Caco-2 (cell line): ENCODE measurements around the gene PFDN4. TPM values are rescaled to one million over a fixed set of nuclear protein-coding genes. Genes with fewer than 3 reads are reported as not detected.

ENCODE experiments used
- BruUV-seq: library from RNA; stranded (reverse); fragments of 400-500 nt; replicated peaks from 2 replicates; lab custom pipeline; 2021; lab: Mats Ljungman, UMichigan
- CTCF ChIA-PET: fragments of 300-600 bp; sonication (Branson Sonifier 250); formaldehyde crosslinking; loops from one replicate; lab custom pipeline; 2022; ENCODE audit warnings: antibody characterized with exemption; lab: Charles Lee
- POLR2A ChIA-PET: fragments of 300-600 bp; sonication (Branson Sonifier 250); formaldehyde crosslinking; loops from one replicate; lab custom pipeline; 2022; ENCODE audit warnings: antibody characterized with exemption; lab: Charles Lee
- DNase-seq, 2 experiments: peaks; one replicate each; pipeline versions ENCODE4 v3.0.0 to v3.0.0-alpha.2; 2020 to 2022
- H3K27me3 ChIP-seq: replicated peaks from 2 replicates; pipeline ENCODE4 v1.6.0; 2011; ENCODE audit warnings: low read length; ENCODE audit not compliant: control insufficient read depth, insufficient read depth
- H3K36me3 ChIP-seq: 2 replicates; pipeline ENCODE4 v1.5.1; 2011; ENCODE audit warnings: low read length; ENCODE audit not compliant: control insufficient read depth, insufficient read depth
- H3K4me1 ChIP-seq: fragments of 250-450 bp; sonication (Bioruptor Pico); 2 replicates; pipeline ENCODE4 v1.5.1; 2020; ENCODE audit warnings: mild to moderate bottlenecking
- H3K4me3 ChIP-seq: 2 replicates; pipeline ENCODE4 v1.5.1; 2011; ENCODE audit warnings: low read depth, mild to moderate bottlenecking, control low read depth, low read length
- H3K9me3 ChIP-seq: fragments of 250-450 bp; sonication (Bioruptor Pico); 2 replicates; pipeline ENCODE4 v1.5.1; 2020; ENCODE audit warnings: mild to moderate bottlenecking, moderate library complexity
- H3K27ac Mint-ChIP-seq: one replicate; pipeline ENCODE4 v1.8.0; 2022; ENCODE audit warnings: mixed read lengths; ENCODE audit not compliant: unreplicated experiment
- H3K27me3 Mint-ChIP-seq: one replicate; pipeline ENCODE4 v1.8.0; 2022; ENCODE audit warnings: mixed read lengths; ENCODE audit not compliant: insufficient read depth, unreplicated experiment
- H3K36me3 Mint-ChIP-seq: one replicate; pipeline ENCODE4 v1.8.0; 2022; ENCODE audit warnings: mild to moderate bottlenecking, mixed read lengths; ENCODE audit not compliant: insufficient read depth, unreplicated experiment
- H3K4me1 Mint-ChIP-seq: one replicate; pipeline ENCODE4 v1.8.0; 2022; ENCODE audit warnings: low read depth, mixed read lengths; ENCODE audit not compliant: unreplicated experiment
- H3K4me3 Mint-ChIP-seq: one replicate; pipeline ENCODE4 v1.8.0; 2022; ENCODE audit warnings: mild to moderate bottlenecking, moderate library complexity, mixed read lengths; ENCODE audit not compliant: unreplicated experiment
- H3K9me3 Mint-ChIP-seq: one replicate; pipeline ENCODE4 v1.8.0; 2022; ENCODE audit warnings: mixed read lengths; ENCODE audit not compliant: unreplicated experiment
- intact Hi-C: fragments of 100-400 bp; cut with micrococcal nuclease; formaldehyde crosslinking; loops from one replicate; pipeline ENCODE4 v1.10.0; 2022; ENCODE audit not compliant: unreplicated experiment
- total RNA-seq: library from RNA; stranded (reverse); gene quantifications from 2 replicates; pipeline ENCODE4 v1.2.3, GENCODE V29; 2022
- TF ChIP-seq, protein P1 (sequence below), 2 experiments: fragments of 200-600 bp in 1 of 2; IDR thresholded peaks; 1 replicate in 1 of 2; 2 replicates in 1 of 2; pipeline versions ENCODE4 v1.5.1 to v1.8.0; 2011 to 2022; ENCODE audit warnings: antibody characterized with exemption in 1 of 2, control low read depth in 1 of 2, inconsistent platforms in 1 of 2, low read depth in 1 of 2, low read length in 1 of 2, mild to moderate bottlenecking in 1 of 2, moderate library complexity in 1 of 2; ENCODE audit not compliant: insufficient read depth in 1 of 2, severe bottlenecking in 1 of 2, unreplicated experiment in 1 of 2

The PFDN4 gene
- total RNA-seq, 1 experiment from 2014 or later: 86.7 TPM

DNA sequence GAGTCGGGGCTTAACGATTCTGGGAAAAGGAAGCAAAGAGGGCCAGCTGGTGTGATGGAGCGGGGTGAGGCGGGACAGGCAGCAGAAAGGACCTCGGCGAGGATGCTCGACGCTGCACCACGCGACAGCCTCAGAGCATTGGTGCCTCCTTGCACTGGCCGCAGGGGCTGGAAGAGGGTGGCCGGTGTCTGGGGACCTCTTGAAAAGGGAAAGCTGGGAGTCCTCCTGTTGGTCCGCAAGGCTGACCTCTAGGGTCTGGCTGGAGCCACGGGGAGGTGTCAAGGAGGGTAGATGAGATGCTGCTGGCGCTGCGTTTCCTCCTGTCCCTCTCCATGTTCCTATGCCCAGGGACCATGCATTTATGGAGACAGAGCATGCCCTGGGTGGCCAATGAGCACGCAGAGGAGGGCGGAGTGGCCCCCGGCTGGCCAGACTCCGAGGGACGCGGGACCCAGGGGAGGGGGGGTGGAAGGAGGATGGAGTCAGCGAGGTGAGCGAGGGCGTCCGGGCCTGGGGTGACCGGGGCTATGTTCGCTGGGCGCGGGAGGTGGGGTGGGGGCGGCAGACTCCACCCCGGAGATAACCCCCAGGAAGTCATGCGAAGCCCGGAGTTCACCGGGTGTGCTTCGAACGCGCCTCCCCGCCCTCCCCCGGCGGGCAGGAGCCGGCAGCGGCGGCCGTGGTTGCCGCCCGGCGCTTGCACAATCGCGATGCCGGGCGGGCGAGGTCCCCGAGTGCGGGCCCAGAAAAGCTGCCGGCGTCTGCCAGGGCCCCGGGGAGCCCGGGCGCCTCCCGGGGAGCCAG, 34.0 kb upstream of the PFDN4 start, which contains the start of gene CYP24A1:
Gene CYP24A1, minus strand, starts transcription at position 334 of the 804 bp plus-strand sequence. CDS start 407 bp downstream, outside the sequence.
- intact Hi-C loops: no loop called here
- H3K4me1 Mint-ChIP-seq: peaks cover 9% of the 10 kb centered on the region
- Histone ChIP-seq H3K36me3 (no peaks in the 10 kb centered on the region), H3K4me3 (peak within 1 kb of the TSS; percentile 14), H3K9me3 (no peaks in the 10 kb centered on the region), H3K27me3 (peaks cover 13% of the 10 kb centered on the region), H3K4me1 (peaks cover 19% of the 10 kb centered on the region)
- BruUV-seq: no TSS peak
- peaks cover 57% of the 10 kb centered on the region for H3K27me3 Mint-ChIP-seq
- peak within 1 kb of the TSS; percentile 70 for H3K4me3 Mint-ChIP-seq
- TF ChIP-seq, protein P1, sequence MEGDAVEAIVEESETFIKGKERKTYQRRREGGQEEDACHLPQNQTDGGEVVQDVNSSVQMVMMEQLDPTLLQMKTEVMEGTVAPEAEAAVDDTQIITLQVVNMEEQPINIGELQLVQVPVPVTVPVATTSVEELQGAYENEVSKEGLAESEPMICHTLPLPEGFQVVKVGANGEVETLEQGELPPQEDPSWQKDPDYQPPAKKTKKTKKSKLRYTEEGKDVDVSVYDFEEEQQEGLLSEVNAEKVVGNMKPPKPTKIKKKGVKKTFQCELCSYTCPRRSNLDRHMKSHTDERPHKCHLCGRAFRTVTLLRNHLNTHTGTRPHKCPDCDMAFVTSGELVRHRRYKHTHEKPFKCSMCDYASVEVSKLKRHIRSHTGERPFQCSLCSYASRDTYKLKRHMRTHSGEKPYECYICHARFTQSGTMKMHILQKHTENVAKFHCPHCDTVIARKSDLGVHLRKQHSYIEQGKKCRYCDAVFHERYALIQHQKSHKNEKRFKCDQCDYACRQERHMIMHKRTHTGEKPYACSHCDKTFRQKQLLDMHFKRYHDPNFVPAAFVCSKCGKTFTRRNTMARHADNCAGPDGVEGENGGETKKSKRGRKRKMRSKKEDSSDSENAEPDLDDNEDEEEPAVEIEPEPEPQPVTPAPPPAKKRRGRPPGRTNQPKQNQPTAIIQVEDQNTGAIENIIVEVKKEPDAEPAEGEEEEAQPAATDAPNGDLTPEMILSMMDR (IDR thresholded peaks at IDR 0.05; ENCODE audit: insufficient read depth in 1 of 2, low read depth in 1 of 2, low read length in 1 of 2, severe bottlenecking in 1 of 2, unreplicated experiment in 1 of 2): no peak
- no peaks in the 10 kb centered on the region for H3K9me3 Mint-ChIP-seq
- CTCF ChIA-PET: no interaction called here
- H3K27ac Mint-ChIP-seq: no peak within 1 kb of the TSS
- POLR2A ChIA-PET: interaction anchor here (0.6 kb wide), 1 partner anchor 63 kb away, joined by 3 read pairs; no protein-coding TSS in a partner anchor
- H3K36me3 Mint-ChIP-seq: no peaks in the 10 kb centered on the region
- DNase-seq: peak in 1 of 2 experiments; percentile 50

DNA sequence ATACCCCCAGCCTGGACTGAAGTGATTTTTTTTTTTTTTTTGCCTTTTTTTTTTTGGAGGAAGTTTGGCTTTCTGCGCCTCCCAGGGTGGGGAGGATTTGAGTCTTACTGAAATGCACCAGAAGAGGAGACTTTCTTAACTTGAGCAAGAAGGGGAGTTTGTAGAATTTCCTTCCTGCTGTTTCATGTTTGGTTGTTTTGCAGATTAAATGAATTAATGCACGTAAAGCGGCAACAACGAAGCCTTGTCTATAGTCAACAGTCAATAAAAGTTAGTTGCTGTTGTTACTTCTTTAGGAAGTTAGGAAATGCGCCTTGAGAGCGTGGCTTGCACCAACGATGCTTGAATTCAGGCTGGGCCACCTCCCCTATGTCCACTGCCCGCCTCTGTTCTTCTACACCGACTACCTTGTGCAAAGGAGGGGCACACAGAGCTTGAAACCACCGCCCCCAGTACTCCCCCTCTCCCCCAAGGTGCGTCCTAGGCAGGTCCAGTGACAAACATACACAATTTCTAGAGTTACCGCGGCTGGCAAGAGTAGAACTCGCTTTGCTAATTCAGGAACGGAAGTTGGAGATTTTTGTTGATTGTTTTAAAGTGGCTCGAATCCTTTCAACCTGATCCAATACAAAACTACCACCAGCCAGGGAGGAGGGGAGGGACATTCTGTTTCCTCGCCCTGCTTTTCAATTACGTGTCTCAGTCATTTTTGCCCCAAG, 33.3 kb upstream of the PFDN4 start:
- POLR2A ChIA-PET: interaction anchor here (0.6 kb wide), 1 partner anchor 63 kb away, joined by 3 read pairs; no protein-coding TSS in a partner anchor
- peaks cover 14% of the 10 kb centered on the region for H3K4me1 ChIP-seq
- BruUV-seq: no TSS peak
- peaks cover 13% of the 10 kb centered on the region for H3K27me3 ChIP-seq
- H3K36me3 ChIP-seq: no peaks in the 10 kb centered on the region
- no peak for DNase-seq
- CTCF ChIA-PET: no interaction called here
- H3K4me3 ChIP-seq: no peak overlapping the region
- H3K4me1 Mint-ChIP-seq: peaks cover 9% of the 10 kb centered on the region
- H3K9me3 Mint-ChIP-seq: no peaks in the 10 kb centered on the region
- intact Hi-C loops: no loop called here
- no peaks in the 10 kb centered on the region for H3K9me3 ChIP-seq
- peaks cover 52% of the 10 kb centered on the region for H3K27me3 Mint-ChIP-seq
- no peaks in the 10 kb centered on the region for H3K36me3 Mint-ChIP-seq
- TF ChIP-seq, protein P1 (IDR thresholded peaks at IDR 0.05; ENCODE audit: insufficient read depth in 1 of 2, low read depth in 1 of 2, low read length in 1 of 2, severe bottlenecking in 1 of 2, unreplicated experiment in 1 of 2): no peak
- H3K27ac Mint-ChIP-seq: no peak overlapping the region
- H3K4me3 Mint-ChIP-seq: peak overlapping the region; percentile 70

DNA sequence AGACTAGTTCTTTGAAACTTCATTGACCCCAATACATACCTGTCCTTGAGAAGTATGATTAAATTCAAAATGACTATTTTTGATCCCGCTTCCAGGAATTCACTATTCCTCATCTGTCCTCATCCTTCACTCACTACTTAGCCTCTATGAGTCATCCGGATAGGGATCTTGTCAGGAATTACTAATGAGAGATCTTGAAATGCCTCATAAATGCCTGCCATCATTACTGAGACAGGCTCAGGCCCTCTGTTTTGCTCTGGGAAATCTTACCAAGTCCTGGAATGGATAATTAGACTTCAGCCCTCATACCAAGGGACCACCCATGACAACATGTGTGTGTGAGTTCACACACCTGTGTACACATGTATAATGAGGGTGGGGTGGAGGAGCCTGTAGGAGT, 31.3 kb upstream of the PFDN4 start:
- POLR2A ChIA-PET: no interaction called here
- Mint-ChIP-seq H3K36me3 (no peaks in the 10 kb centered on the region), H3K27me3 (peaks cover 45% of the 10 kb centered on the region), H3K4me3 (no peak overlapping the region), H3K4me1 (peaks cover 9% of the 10 kb centered on the region), H3K9me3 (no peaks in the 10 kb centered on the region), H3K27ac (no peak overlapping the region)
- TF ChIP-seq, protein P1 (IDR thresholded peaks at IDR 0.05; ENCODE audit: insufficient read depth in 1 of 2, low read depth in 1 of 2, low read length in 1 of 2, severe bottlenecking in 1 of 2, unreplicated experiment in 1 of 2): no peak
- Histone ChIP-seq H3K36me3 (no peaks in the 10 kb centered on the region), H3K4me1 (peaks cover 14% of the 10 kb centered on the region), H3K4me3 (no peak overlapping the region), H3K27me3 (peaks cover 15% of the 10 kb centered on the region), H3K9me3 (no peaks in the 10 kb centered on the region)
- CTCF ChIA-PET: no interaction called here
- no peak for DNase-seq
- BruUV-seq: no TSS peak
- intact Hi-C loops: no loop called here
